GM06990 (cell line): ENCODE results near the gene CERS6.

Experiments
- DNase-seq: peaks from one replicate; pipeline ENCODE4 v3.0.0-alpha.2; 2011; ENCODE audit not compliant: insufficient read length; ENCODE audit errors: extremely low read depth
- H3K27me3 ChIP-seq: replicated peaks from 2 replicates; pipeline ENCODE4 v1.6.0; 2011; ENCODE audit warnings: low read length; ENCODE audit not compliant: control insufficient read depth, insufficient read depth
- H3K36me3 ChIP-seq: 2 replicates; pipeline ENCODE4 v1.5.1; 2011; ENCODE audit warnings: low read length; ENCODE audit not compliant: control insufficient read depth, insufficient read depth
- H3K4me3 ChIP-seq: replicated peaks from 2 replicates; pipeline ENCODE4 v1.5.1; 2011; ENCODE audit warnings: low read depth, mild to moderate bottlenecking, control low read depth, low read length
- TF ChIP-seq, protein P1 (sequence below): IDR thresholded peaks from 2 replicates; pipeline ENCODE4 v1.5.1; 2011; ENCODE audit warnings: low read length, control low read depth, mild to moderate bottlenecking, inconsistent platforms; ENCODE audit not compliant: insufficient read depth, poor library complexity, severe bottlenecking

The CERS6 gene

DNA sequence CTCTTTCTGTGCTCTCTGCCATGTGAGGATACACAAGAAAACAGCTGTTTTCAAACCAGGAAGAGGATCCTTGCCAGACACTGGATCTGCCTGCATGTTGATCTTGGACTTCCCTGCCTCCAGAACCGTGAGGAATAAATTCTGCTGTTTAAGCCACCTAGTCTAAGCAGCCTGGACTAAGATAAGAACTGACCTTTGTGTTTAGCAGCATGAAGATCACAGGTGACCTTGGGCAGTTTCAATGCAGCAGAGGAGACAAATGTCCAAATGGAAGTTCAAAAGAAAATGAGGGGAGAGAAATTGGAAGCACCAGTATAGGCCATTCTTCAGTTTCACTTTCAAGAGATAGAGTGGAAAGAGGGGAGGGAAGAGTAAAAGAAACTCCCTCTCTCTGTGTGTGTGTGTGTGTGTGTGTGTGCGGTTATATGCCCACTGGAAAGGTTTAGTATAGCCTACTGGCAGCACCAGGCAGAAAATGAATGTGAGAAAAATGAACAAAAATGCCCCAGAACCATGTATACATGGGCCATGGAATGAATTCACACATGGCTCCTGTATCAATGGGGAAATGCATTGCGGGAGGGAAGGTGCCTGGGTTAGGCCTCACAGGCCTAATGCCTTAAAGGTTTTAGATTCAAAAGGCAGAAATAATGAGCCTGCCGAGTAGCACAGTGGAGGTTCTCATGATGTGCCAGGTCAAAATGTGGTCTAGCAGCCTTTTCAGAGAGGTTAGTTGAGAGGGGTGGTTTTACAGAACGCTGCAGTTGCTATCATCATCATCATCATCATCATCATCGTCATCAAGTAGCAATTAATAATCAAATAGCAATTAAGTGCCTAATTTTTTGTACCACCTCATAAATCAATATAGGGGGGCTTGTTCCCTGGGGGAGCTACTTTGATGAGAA lies 1.1 kb upstream of the CERS6 start:
- TF ChIP-seq, protein P1, sequence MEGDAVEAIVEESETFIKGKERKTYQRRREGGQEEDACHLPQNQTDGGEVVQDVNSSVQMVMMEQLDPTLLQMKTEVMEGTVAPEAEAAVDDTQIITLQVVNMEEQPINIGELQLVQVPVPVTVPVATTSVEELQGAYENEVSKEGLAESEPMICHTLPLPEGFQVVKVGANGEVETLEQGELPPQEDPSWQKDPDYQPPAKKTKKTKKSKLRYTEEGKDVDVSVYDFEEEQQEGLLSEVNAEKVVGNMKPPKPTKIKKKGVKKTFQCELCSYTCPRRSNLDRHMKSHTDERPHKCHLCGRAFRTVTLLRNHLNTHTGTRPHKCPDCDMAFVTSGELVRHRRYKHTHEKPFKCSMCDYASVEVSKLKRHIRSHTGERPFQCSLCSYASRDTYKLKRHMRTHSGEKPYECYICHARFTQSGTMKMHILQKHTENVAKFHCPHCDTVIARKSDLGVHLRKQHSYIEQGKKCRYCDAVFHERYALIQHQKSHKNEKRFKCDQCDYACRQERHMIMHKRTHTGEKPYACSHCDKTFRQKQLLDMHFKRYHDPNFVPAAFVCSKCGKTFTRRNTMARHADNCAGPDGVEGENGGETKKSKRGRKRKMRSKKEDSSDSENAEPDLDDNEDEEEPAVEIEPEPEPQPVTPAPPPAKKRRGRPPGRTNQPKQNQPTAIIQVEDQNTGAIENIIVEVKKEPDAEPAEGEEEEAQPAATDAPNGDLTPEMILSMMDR: no peak
- no peak for DNase-seq
- Histone ChIP-seq H3K36me3 (no peaks in the 10 kb centered on the region), H3K27me3 (no peaks in the 10 kb centered on the region), H3K4me3 (peak overlapping the region; percentile 80)

DNA sequence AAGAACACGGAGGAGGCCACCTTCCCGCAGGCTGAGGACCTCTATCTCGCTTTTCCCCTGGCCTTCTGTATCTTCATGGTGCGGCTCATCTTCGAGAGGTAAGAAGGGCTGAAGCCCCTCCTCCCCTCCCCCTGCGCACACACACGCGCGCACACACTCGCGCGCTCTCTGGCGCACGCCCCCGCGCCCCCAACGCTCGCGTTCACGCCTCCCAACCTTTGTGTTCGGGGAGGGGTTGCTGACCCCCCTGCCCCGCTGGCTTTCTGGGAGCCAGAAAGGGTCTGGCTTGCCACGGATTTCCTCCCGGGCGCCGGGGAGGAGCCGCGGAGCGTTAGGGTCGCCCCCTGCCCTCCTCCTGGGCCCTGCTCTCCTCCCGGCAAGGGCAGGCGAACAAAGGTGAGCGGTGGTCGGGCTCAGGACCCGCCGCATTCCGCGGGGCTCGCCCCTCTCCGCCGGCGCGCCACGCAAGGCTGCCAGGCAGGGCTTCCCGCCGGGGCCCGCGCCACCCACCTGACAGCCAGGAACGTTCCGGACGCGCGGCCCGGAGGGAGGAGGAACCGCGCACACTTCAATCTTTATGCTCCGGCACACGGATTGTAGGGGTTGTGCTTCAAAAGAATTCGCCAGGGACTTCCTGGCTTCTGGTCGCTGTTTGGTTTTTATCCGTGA lies 583 bp downstream of the CERS6 start:
- TF ChIP-seq, protein P1: no peak
- DNase-seq: peak; percentile 41

DNA sequence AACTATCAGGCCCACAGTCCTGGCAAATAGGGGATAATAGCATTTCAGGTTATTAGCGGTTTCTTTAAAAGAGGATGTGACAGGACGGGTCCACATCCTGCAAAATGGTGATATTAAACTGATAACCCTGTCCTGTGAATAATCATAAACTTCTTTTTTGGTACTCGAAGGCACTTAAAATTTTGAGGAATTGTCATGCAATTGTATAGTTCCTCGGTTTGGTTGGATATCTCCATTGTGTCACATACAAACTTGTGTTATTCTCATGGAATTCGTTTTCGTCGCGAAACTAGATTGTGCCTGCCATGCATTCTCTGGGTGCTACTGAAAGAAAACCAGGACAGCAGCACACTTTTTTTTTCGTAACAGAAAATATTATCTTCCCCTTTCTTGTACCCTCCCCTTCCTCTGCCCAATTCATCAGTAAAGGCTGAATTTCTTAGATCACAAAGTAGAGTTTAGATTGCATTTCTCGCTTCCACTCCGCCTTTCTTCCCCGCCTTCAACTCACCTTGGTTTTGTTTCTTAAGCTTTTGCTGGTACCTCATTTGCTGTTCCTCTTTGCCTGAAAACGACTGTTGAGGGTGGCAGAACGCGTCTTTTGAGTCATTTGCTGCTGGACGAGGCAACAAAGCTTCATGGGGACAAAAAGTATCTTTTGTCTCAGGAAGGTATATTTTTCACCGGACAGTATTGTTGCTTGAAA lies 1.3 kb downstream of the CERS6 start:
- Histone ChIP-seq H3K27me3 (no peaks in the 10 kb centered on the region), H3K4me3 (peak overlapping the region; percentile 80), H3K36me3 (no peaks in the 10 kb centered on the region)
- TF ChIP-seq, protein P1: no peak
- no peak for DNase-seq

More for the DNA sequence above, 583 bp downstream of the CERS6 start:
- Histone ChIP-seq H3K27me3 (no peaks in the 10 kb centered on the region), H3K4me3 (peak overlapping the region; percentile 80), H3K36me3 (no peaks in the 10 kb centered on the region)

DNA sequence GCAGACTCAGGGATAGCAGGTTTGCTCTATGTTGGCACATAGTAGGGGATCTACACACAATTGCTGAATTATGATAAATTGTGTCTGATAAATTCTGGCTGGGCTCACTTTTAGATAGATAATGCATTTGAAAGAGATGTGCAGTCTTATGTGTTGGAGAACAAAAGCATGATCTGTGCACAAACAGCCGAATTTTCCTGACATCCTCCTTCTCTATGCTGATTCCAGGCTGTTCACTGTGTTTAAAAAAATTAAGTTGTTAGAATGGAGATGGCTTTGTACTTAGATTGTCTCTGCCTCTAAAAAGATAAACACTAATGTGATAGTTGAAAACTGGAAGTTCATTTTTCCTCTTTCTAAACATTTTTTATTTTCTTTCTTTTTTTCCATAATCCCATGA lies 2.1 kb downstream of the CERS6 start:
- DNase-seq: no peak
- TF ChIP-seq, protein P1: no peak
- peak overlapping the region; percentile 80 for H3K4me3 ChIP-seq

DNA sequence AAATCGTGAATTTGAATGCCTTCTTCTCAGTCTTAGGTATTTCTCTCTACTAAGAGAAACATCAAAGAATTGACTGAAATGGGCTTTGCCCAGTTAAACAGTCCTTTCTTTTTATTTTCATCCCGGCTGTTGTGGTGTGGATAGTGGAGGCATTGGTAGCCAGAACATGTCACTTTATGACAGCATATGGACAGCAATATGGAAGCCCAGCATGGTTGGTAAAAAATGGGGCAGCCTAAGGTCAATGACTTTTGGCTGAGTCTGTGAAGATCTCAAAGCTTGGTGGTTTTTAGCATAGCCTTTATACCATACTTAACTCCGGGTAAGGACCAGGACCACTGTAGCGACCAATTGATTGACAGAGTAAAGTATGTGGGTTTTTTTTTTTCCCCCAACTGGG lies 3.2 kb downstream of the CERS6 start:
- TF ChIP-seq, protein P1: no peak
- DNase-seq: no peak
- Histone ChIP-seq H3K27me3 (no peaks in the 10 kb centered on the region), H3K36me3 (no peaks in the 10 kb centered on the region), H3K4me3 (no peak overlapping the region)

More for the DNA sequence above, 2.1 kb downstream of the CERS6 start:
- Histone ChIP-seq H3K36me3 (no peaks in the 10 kb centered on the region), H3K27me3 (no peaks in the 10 kb centered on the region)
